Measurements from ENCODE around the gene PPP3R2.

DNA sequence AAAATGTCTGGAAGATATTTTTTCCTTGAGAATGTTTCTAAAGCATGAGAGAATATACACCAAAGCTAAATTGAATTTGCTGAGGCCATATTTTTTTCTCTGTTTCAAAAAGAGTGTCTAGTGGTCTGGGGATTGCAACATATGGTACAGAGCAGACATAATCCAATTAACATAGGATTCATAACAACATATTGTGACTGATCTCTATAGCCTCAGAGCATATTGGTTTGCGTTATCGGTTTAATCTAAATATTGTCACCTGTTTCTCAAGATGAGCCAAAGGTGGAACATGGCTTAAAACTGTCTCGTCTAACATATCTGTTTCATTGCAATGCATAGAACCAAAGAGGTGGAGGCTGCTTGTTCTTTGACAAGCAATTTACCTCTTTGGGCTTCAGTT is 3.9 kb downstream of the PPP3R2 start:
- TF ChIP-seq, protein P1, sequence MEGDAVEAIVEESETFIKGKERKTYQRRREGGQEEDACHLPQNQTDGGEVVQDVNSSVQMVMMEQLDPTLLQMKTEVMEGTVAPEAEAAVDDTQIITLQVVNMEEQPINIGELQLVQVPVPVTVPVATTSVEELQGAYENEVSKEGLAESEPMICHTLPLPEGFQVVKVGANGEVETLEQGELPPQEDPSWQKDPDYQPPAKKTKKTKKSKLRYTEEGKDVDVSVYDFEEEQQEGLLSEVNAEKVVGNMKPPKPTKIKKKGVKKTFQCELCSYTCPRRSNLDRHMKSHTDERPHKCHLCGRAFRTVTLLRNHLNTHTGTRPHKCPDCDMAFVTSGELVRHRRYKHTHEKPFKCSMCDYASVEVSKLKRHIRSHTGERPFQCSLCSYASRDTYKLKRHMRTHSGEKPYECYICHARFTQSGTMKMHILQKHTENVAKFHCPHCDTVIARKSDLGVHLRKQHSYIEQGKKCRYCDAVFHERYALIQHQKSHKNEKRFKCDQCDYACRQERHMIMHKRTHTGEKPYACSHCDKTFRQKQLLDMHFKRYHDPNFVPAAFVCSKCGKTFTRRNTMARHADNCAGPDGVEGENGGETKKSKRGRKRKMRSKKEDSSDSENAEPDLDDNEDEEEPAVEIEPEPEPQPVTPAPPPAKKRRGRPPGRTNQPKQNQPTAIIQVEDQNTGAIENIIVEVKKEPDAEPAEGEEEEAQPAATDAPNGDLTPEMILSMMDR (IDR thresholded peaks at IDR 0.05; ENCODE audit: insufficient read depth, low read length, poor library complexity, severe bottlenecking), result no peak
- no peak for TF ChIP-seq EZH2phosphoT487 (conservative IDR thresholded peaks at IDR 0.05; ENCODE audit: low read length)

Measured in SU-DHL-6 (cell line).